Measurements from ENCODE around the gene BEAN1. TPM values are rescaled to one million over a fixed set of nuclear protein-coding genes. Genes with fewer than 3 reads are reported as not detected.
A peak's percentile ranks its signal among the peaks of the same experiment; 100 is the strongest.
"Not testable (repeated sequence)": the region's sequence is repeated elsewhere in the genome, so short reads cannot be mapped to it uniquely, and the experiment has no call there.

The BEAN1 gene
- polyA plus RNA-seq, 1 donor from 2014 or later: not detected

DNA sequence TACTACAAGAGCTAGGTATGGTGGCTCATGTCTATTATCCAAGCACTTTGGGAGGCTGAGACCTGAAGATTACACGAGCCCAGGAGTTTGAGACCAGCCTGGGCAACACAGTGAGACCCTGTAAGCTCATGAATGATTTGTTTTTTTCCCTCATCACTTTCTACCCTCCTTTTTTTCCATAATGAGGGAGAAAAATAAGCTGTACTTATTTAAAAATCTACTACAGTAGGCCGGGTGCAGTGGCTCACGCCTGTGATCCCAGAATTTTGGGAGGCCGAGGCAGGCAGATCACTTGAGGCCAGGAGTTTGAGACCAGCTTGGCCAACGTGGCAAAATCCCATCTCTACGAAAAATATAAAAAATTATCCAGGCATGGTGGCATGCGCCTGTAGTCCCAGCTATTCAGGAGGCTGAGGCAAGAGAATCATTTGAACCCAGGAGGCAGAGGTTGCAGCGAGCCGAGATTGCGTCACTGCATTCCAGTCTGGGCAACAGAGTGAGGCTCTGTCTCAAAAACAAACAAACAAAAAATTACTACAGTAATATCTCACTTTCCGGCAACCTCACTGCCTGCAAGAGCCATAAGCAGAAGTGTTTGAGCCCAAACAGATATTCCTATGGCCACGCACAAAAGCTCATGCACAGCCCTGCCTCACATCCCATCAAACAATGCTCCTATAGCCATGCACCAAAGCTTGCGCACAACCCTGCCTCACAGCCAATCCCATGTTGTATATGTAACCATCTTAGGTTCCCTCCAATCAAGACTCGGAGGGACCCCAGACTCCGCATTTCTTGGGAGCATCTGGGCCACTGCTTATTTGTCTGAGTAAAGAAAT, 85.4 kb downstream of the BEAN1 start:
- H3K27ac Mint-ChIP-seq: no peak overlapping the region
- H3K9me3 Mint-ChIP-seq: no peaks in the 10 kb centered on the region
- no peaks in the 10 kb centered on the region for H3K36me3 Mint-ChIP-seq
- peaks cover 26 to 33% (median 33%) of the 10 kb centered on the region in 3 donors for H3K4me1 Mint-ChIP-seq
- no peak overlapping the region for H3K4me3 Mint-ChIP-seq
- no peaks in the 10 kb centered on the region for H3K27me3 Mint-ChIP-seq

- Mint-ChIP-seq H3K9me3 (no peaks in the 10 kb centered on the region), H3K4me1 (peaks cover 27 to 38% (median 38%) of the 10 kb centered on the region in 3 donors), H3K4me3 (no peak overlapping the region), H3K36me3 (no peaks in the 10 kb centered on the region), H3K27ac (no peak overlapping the region), H3K27me3 (no peaks in the 10 kb centered on the region)
Observed at GRCh38 chr16:66513111-66513723, 86.1 kb downstream of the BEAN1 start.

DNA sequence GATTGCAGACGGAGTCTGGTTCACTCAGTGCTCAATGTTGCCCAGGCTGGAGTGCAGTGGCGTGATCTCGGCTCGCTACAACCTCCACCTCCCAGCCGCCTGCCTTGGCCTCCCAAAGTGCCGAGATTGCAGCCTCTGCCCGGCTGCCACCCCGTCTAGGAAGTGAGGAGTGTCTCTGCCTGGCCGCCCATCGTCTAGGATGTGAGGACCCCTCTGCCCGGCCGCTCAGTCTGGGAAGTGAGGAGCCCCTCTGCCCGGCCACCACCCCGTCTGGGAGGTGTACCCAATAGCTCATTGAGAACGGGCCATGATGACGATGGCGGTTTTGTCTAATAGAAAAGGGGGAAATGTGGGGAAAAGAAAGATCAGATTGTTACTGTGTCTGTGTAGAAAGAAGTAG, 87.3 kb downstream of the BEAN1 start:
- not testable (repeated sequence) for H3K9me3 Mint-ChIP-seq, H3K27me3 Mint-ChIP-seq, H3K36me3 Mint-ChIP-seq, H3K27ac Mint-ChIP-seq
- peak overlapping the region in 1 of 4 donors; percentile 12 for H3K4me3 Mint-ChIP-seq
- peaks cover 20 to 35% (median 32%) of the 10 kb centered on the region in 3 donors for H3K4me1 Mint-ChIP-seq

GRCh38 chr16:66514980-66515595, 88.0 kb downstream of the BEAN1 start:
- Mint-ChIP-seq H3K4me1 (peaks cover 20 to 39% (median 26%) of the 10 kb centered on the region in 3 donors), H3K27ac (peak overlapping the region in 1 of 3 donors; percentile 34), H3K4me3 (peak overlapping the region in 3 of 4 donors; percentile 63 to 79 (median 71))
- H3K27me3 Mint-ChIP-seq, H3K9me3 Mint-ChIP-seq, H3K36me3 Mint-ChIP-seq: not testable (repeated sequence)

- peaks cover 28 to 47% (median 34%) of the 10 kb centered on the region in 3 donors for H3K4me1 Mint-ChIP-seq
- peak overlapping the region; percentile 79 to 94 (median 88) for H3K4me3 Mint-ChIP-seq
- H3K9me3 Mint-ChIP-seq: no peaks in the 10 kb centered on the region
- peak overlapping the region; percentile 87 to 99 (median 96) for H3K27ac Mint-ChIP-seq
- no peaks in the 10 kb centered on the region for H3K27me3 Mint-ChIP-seq
- H3K36me3 Mint-ChIP-seq: no peaks in the 10 kb centered on the region
Observed at GRCh38 chr16:66515596-66516508, 88.8 kb downstream of the BEAN1 start.

- H3K9me3 Mint-ChIP-seq: no peaks in the 10 kb centered on the region
Observed at GRCh38 chr16:66516509-66516807, 89.4 kb downstream of the BEAN1 start.

GRCh38 chr16:66516808-66517585, 89.9 kb downstream of the BEAN1 start:
- peak overlapping the region; percentile 87 to 99 (median 96) for H3K27ac Mint-ChIP-seq
- H3K4me3 Mint-ChIP-seq: peak overlapping the region; percentile 79 to 94 (median 88)
- H3K9me3 Mint-ChIP-seq: no peaks in the 10 kb centered on the region
- no peaks in the 10 kb centered on the region for H3K36me3 Mint-ChIP-seq
- H3K27me3 Mint-ChIP-seq: no peaks in the 10 kb centered on the region
- H3K4me1 Mint-ChIP-seq: peaks cover 33 to 56% (median 42%) of the 10 kb centered on the region in 3 donors

More at GRCh38 chr16:66516509-66516807, 89.4 kb downstream of the BEAN1 start:
- peaks cover 30 to 53% (median 37%) of the 10 kb centered on the region in 3 donors for H3K4me1 Mint-ChIP-seq
- peak overlapping the region; percentile 79 to 94 (median 88) for H3K4me3 Mint-ChIP-seq
- H3K27me3 Mint-ChIP-seq: no peaks in the 10 kb centered on the region
- peak overlapping the region; percentile 87 to 99 (median 96) for H3K27ac Mint-ChIP-seq
- no peaks in the 10 kb centered on the region for H3K36me3 Mint-ChIP-seq

GRCh38 chr16:66517586-66518263, 90.6 kb downstream of the BEAN1 start:
- Mint-ChIP-seq H3K27me3 (no peaks in the 10 kb centered on the region), H3K4me1 (peaks cover 41 to 60% (median 49%) of the 10 kb centered on the region in 3 donors), H3K9me3 (no peaks in the 10 kb centered on the region), H3K4me3 (peak overlapping the region; percentile 79 to 94 (median 88)), H3K27ac (peak overlapping the region; percentile 87 to 99 (median 96)), H3K36me3 (no peaks in the 10 kb centered on the region)

DNA sequence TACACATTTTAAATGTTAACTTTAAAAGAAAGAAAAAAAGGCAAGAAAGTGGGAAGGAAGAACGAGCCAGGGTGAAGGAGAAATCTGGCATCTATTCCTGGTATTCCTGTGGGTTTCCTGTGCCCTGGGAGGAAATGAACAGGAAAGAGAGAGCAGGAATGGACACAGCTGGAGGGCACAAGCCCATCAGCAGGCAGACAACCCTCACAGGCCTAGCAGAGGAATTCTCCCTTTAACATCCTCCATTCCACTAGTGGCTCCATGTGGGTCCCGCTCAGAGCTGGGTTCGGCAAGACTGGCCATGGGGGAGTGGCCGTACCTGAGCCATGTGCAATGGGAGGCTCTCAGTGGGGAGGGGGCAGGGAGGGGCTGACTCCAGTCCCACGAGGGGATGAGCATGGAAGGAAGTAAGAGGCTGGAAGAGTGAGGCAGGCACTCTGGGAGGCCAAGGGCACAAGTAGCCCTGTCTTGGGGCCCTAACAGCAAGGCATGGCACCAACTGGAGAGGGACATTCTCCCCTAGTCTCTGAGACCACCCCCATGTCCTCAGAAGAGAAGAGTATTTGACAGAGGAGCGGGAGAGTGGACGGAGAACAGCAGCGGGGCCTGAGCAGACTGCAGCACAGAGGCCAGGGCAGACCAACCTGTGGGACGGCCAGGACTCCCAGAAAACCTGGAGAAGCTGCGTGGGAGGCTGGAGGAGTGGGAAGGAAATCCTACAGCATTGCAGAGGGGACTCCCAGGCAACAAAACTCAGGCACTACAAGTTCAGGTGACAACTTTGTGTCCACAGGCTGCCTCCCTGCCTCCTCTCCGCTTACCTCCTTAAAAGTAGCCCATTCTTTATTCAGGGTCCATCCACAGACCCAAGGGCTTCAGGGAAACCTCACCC, 92.6 kb downstream of the BEAN1 start:
- no peaks in the 10 kb centered on the region for H3K36me3 Mint-ChIP-seq
- H3K4me1 Mint-ChIP-seq: peaks cover 52 to 73% (median 63%) of the 10 kb centered on the region in 3 donors
- peak overlapping the region in 1 of 3 donors; percentile 88 for H3K27ac Mint-ChIP-seq
- H3K27me3 Mint-ChIP-seq: peaks cover 1% of the 10 kb centered on the region
- H3K4me3 Mint-ChIP-seq: peak overlapping the region in 3 of 4 donors; percentile 17 to 89 (median 36)
- no peaks in the 10 kb centered on the region for H3K9me3 Mint-ChIP-seq

DNA sequence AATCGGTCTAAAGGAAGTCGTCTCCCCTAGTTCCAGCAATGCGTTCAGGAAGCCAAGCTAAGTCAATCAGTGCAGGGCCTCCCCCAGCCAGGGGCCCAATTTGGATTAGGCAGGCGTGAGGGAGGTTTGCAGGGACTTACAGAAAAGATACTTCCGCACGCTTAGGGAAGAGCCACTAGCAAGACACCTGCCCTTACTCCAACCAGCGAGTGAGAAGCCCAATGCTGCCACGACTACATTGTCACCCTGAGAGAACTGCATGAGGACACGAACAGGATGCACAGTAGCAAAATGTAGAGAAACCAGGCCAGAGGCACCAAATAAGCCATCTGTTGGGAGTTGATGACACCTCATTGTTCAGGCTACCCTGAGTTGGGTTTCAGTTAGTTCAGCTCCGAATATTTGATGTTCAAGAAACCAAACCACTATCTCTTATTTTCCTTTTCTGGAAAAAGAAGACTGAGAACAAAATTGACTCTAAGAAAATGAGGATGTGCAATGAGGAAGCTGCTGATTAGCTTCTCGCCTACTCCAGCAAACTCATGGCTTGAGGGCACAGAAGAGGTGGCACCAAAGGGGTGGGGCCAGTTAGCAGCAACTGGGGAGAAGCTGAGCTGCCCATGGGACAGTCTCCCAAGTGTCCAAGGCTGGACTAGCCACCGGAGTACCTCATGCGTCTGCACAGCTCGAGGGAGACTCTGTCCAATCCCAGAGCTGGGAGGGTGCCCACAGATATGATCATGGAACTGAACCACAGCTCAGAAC, 93.5 kb downstream of the BEAN1 start:
- Mint-ChIP-seq H3K27ac (peak overlapping the region in 1 of 3 donors; percentile 88), H3K4me1 (peaks cover 55 to 75% (median 64%) of the 10 kb centered on the region in 3 donors), H3K36me3 (no peaks in the 10 kb centered on the region), H3K9me3 (no peaks in the 10 kb centered on the region), H3K27me3 (peaks cover 1% of the 10 kb centered on the region), H3K4me3 (peak overlapping the region in 3 of 4 donors; percentile 36 to 89 (median 81))

- H3K27me3 Mint-ChIP-seq: peaks cover 4% of the 10 kb centered on the region
- peak overlapping the region in 2 of 4 donors; percentile 84 to 89 for H3K4me3 Mint-ChIP-seq
- no peaks in the 10 kb centered on the region for H3K9me3 Mint-ChIP-seq
- peak overlapping the region in 2 of 3 donors; percentile 73 to 93 for H3K27ac Mint-ChIP-seq
- peaks cover 57 to 74% (median 60%) of the 10 kb centered on the region in 3 donors for H3K4me1 Mint-ChIP-seq
- H3K36me3 Mint-ChIP-seq: no peaks in the 10 kb centered on the region
Observed at GRCh38 chr16:66521252-66521713, 94.2 kb downstream of the BEAN1 start.
